Measurements from ENCODE around the gene LIPK.

DNA sequence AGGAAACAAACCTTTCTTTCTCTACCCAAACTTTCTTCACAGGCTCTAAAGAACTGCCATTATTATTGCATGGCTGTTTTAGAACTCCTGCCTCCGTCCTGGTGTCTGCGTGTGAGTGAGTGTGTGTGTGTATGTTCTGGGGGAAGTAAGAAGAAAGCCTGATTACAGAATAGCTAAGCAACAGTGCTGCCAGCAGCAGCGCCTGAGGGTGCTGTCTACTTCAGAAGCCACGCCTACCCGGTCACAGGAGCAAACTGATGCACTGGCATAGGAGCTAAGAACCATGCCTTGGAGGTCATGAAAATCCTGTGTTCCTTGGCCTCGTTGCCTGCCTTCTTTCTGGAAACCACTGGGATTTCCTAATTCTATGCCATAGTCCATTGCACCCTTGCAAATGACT, 25.2 kb downstream of the LIPK start:
- TF ChIP-seq, protein P1, sequence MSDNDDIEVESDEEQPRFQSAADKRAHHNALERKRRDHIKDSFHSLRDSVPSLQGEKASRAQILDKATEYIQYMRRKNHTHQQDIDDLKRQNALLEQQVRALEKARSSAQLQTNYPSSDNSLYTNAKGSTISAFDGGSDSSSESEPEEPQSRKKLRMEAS (IDR thresholded peaks at IDR 0.05): no peak
- TF ChIP-seq YY1 (IDR thresholded peaks at IDR 0.05; ENCODE audit: low read depth): no peak
- TF ChIP-seq EP300 (IDR thresholded peaks at IDR 0.05; ENCODE audit: borderline replicate concordance): no peak
- no peak for TF ChIP-seq RAD21 (IDR thresholded peaks at IDR 0.05; ENCODE audit: low read depth)
- TF ChIP-seq, protein P2, sequence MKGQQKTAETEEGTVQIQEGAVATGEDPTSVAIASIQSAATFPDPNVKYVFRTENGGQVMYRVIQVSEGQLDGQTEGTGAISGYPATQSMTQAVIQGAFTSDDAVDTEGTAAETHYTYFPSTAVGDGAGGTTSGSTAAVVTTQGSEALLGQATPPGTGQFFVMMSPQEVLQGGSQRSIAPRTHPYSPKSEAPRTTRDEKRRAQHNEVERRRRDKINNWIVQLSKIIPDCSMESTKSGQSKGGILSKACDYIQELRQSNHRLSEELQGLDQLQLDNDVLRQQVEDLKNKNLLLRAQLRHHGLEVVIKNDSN (IDR thresholded peaks at IDR 0.05): no peak
- TF ChIP-seq CREB1 (IDR thresholded peaks at IDR 0.05; ENCODE audit: low read depth): no peak
- no peak for TF ChIP-seq TCF12 (IDR thresholded peaks at IDR 0.05; ENCODE audit: low read depth)
